Renal cortex interstitium (tissue), 11 donors: ENCODE data around the gene SCAMP2. TPM values are rescaled to one million over a fixed set of nuclear protein-coding genes. Genes with fewer than 3 reads are reported as not detected.

Experiments
- DNase-seq, 11 donors: peaks; one replicate each; pipeline ENCODE4 v3.0.0-alpha.2; 2013; ENCODE audit warnings: low read depth in 9 of 11, low spot score in 4 of 11; ENCODE audit errors: extremely low read depth in 1 of 11
- polyA plus RNA-seq, 3 donors: library from polyadenylated mRNA; unstranded; fragments of 120-200 nt; gene quantifications; one replicate each; pipeline ENCODE4 v1.2.1, GENCODE V29; 2013; ENCODE audit not compliant: insufficient read length in 3 of 3

Gene SCAMP2
- polyA plus RNA-seq, 3 donors: 69.1 to 71.3 (median 69.7) TPM

GRCh38 chr15:74809242-74809641 lies 63.9 kb downstream of the SCAMP2 start:
- no peak for DNase-seq

- no peak for DNase-seq
These were observed 64.3 kb downstream of the SCAMP2 start for GRCh38 chr15:74808840-74809229.

- DNase-seq: no peak
These were observed 64.9 kb downstream of the SCAMP2 start for GRCh38 chr15:74808078-74808839.

GRCh38 chr15:74807282-74807681 lies 65.9 kb downstream of the SCAMP2 start:
- no peak for DNase-seq

- DNase-seq: no peak
These were observed 68.2 kb downstream of the SCAMP2 start for GRCh38 chr15:74804935-74805334.

- DNase-seq: no peak
These were observed 70.2 kb downstream of the SCAMP2 start for GRCh38 chr15:74802862-74803447.

- DNase-seq: no peak
These were observed 70.9 kb downstream of the SCAMP2 start for GRCh38 chr15:74802290-74802689.

GRCh38 chr15:74801311-74801997 lies 71.7 kb downstream of the SCAMP2 start:
- DNase-seq: no peak

GRCh38 chr15:74800559-74801094 lies 72.5 kb downstream of the SCAMP2 start:
- no peak for DNase-seq

- no peak for DNase-seq
These were observed 73.2 kb downstream of the SCAMP2 start for GRCh38 chr15:74799856-74800558.

GRCh38 chr15:74799255-74799855 lies 73.8 kb downstream of the SCAMP2 start:
- DNase-seq: no peak

GRCh38 chr15:74798388-74799254 lies 74.5 kb downstream of the SCAMP2 start:
- no peak for DNase-seq

GRCh38 chr15:74795966-74796625 lies 77.1 kb downstream of the SCAMP2 start:
- no peak for DNase-seq

GRCh38 chr15:74794970-74795349 lies 78.2 kb downstream of the SCAMP2 start:
- no peak for DNase-seq

- no peak for DNase-seq
These were observed 78.8 kb downstream of the SCAMP2 start for GRCh38 chr15:74794248-74794969.
